GM12878 (cell line): ENCODE results near the gene RPLP1. TPM values are rescaled to one million over a fixed set of nuclear protein-coding genes. Genes with fewer than 3 reads are reported as not detected.

Source experiments
- ATAC-seq: fragments of 200-7000 bp; cut with Tn5 transposase; 3 replicates; pipeline ENCODE4 v1.9.1; 2020; ENCODE audit warnings: mild to moderate bottlenecking, moderate library complexity
- BruUV-seq: library from RNA; stranded (reverse); fragments of 400-500 nt; replicated peaks from 2 replicates; lab custom pipeline; 2021; lab: Mats Ljungman, UMichigan
- CTCF ChIA-PET: fragments of 300-600 bp; sonication (Branson Sonifier 250); formaldehyde crosslinking; extraction: SDS; loops from one replicate; lab custom pipeline; 2021; ENCODE audit warnings: inconsistent platforms; lab: Yijun Ruan, JAX
- POLR2A ChIA-PET: fragments of 350-600 bp; formaldehyde crosslinking; extraction: SDS; loops from one replicate; lab custom pipeline; 2021; ENCODE audit warnings: inconsistent platforms; lab: Charles Lee
- RAD21 ChIA-PET: fragments of 300-600 bp; sonication (Branson Sonifier 250); formaldehyde crosslinking; loops from one replicate; lab custom pipeline; 2023; ENCODE audit warnings: antibody characterized with exemption; ENCODE audit not compliant: unreplicated experiment; lab: Charles Lee
- SMC1A ChIA-PET: fragments of 300-600 bp; sonication (Branson Sonifier 250); formaldehyde crosslinking; loops from one replicate; lab custom pipeline; 2023; ENCODE audit not compliant: unreplicated experiment, uncharacterized antibody; lab: Charles Lee
- DNase-seq: peaks from one replicate; pipeline ENCODE4 v3.0.0-alpha.2; 2011; ENCODE audit warnings: low read depth, low spot score
- FAIRE-seq: peaks from 3 replicates; lab custom pipeline; 2011; peaks lifted over from hg19 to GRCh38; lab: Jason Lieb, UNC
- H2AFZ ChIP-seq: 2 replicates; pipeline ENCODE4 v1.6.0; 2011; ENCODE audit warnings: low read depth, low read length, control low read depth; ENCODE audit not compliant: control insufficient read depth
- H3K27ac ChIP-seq: 2 replicates; pipeline ENCODE4 v1.5.1; 2011; ENCODE audit warnings: control low read depth; ENCODE audit not compliant: control insufficient read depth, insufficient read depth
- H3K27me3 ChIP-seq, 2 experiments: replicated peaks in 1 of 2; 2 replicates each; pipeline versions ENCODE4 v1.6.0 to v1.6.1; 2011; ENCODE audit warnings: low read length in 1 of 2; ENCODE audit not compliant: control insufficient read depth in 2 of 2, insufficient read depth in 2 of 2
- H3K36me3 ChIP-seq, 2 experiments: 2 replicates each; pipeline ENCODE4 v1.5.1; 2011; ENCODE audit warnings: low read length in 1 of 2; ENCODE audit not compliant: control insufficient read depth in 2 of 2, insufficient read depth in 2 of 2
- H3K4me1 ChIP-seq: 2 replicates; pipeline ENCODE4 v1.6.1; 2011; ENCODE audit warnings: mild to moderate bottlenecking, low read length, moderate library complexity, mixed read lengths; ENCODE audit not compliant: control insufficient read depth, insufficient read depth
- H3K4me2 ChIP-seq: 2 replicates; pipeline ENCODE4 v1.6.0; 2011; ENCODE audit warnings: control low read depth; ENCODE audit not compliant: control insufficient read depth, insufficient read depth
- H3K4me3 ChIP-seq: fragments of 200-600 bp; sonication (generic); 2 replicates; pipeline ENCODE4 v1.5.1; 2016
- H3K79me2 ChIP-seq: 2 replicates; pipeline ENCODE4 v1.6.0; 2011; ENCODE audit warnings: low read length; ENCODE audit not compliant: control insufficient read depth, insufficient read depth
- H3K9ac ChIP-seq: 2 replicates; pipeline ENCODE4 v1.8.0; 2011; ENCODE audit warnings: low read length, control low read depth, mixed read lengths; ENCODE audit not compliant: control insufficient read depth, insufficient read depth
- H3K9me3 ChIP-seq: replicated peaks from 3 replicates; pipeline ENCODE4 v1.5.1; 2011; ENCODE audit warnings: mild to moderate bottlenecking, low read length; ENCODE audit not compliant: control insufficient read depth, insufficient read depth
- H4K20me1 ChIP-seq: 2 replicates; pipeline ENCODE4 v1.6.0; 2011; ENCODE audit not compliant: control insufficient read depth, insufficient read depth
- BCL11A ChIP-seq: IDR thresholded peaks from 2 replicates; pipeline ENCODE4 v1.6.1; 2011; ENCODE audit warnings: low read depth, low read length
- CHD1 ChIP-seq: IDR thresholded peaks from 2 replicates; pipeline ENCODE4 v1.6.1; 2012; ENCODE audit warnings: low read depth, low read length, improper control_type of control experiment
- CREM ChIP-seq: IDR thresholded peaks from 2 replicates; pipeline ENCODE4 v1.6.1; 2014; ENCODE audit warnings: antibody characterized with exemption, low read depth
- FOXK2 ChIP-seq: fragments of 450-650 bp; IDR thresholded peaks from 2 replicates; pipeline ENCODE4 v1.6.1; 2017; ENCODE audit warnings: mild to moderate bottlenecking, moderate library complexity
- MXI1 ChIP-seq: fragments of 150-350 bp; IDR thresholded peaks from 2 replicates; pipeline ENCODE4 v1.6.1; 2011; ENCODE audit warnings: low read depth, mild to moderate bottlenecking, inconsistent platforms, low read length, improper control_type of control experiment
- MYC ChIP-seq: IDR thresholded peaks from 2 replicates; pipeline ENCODE4 v1.6.1; 2011; ENCODE audit warnings: mild to moderate bottlenecking, low read length, moderate library complexity, inconsistent platforms; ENCODE audit not compliant: insufficient read depth, insufficient replicate concordance, insufficient read length, severe bottlenecking
- NFYB ChIP-seq: IDR thresholded peaks from 2 replicates; pipeline ENCODE4 v1.6.1; 2011; ENCODE audit warnings: low read depth, mild to moderate bottlenecking, low read length, improper control_type of control experiment, moderate library complexity; ENCODE audit not compliant: insufficient read depth
- PML ChIP-seq: IDR thresholded peaks from 2 replicates; pipeline ENCODE4 v1.6.1; 2012; ENCODE audit warnings: low read length, inconsistent platforms
- POLR2AphosphoS2 ChIP-seq: IDR thresholded peaks from 2 replicates; pipeline ENCODE4 v1.6.1; 2011; ENCODE audit warnings: low read depth, mild to moderate bottlenecking, low read length, improper control_type of control experiment, moderate library complexity
- RAD51 ChIP-seq: fragments of 450-650 bp; IDR thresholded peaks from 2 replicates; pipeline ENCODE4 v1.6.1; 2016; ENCODE audit warnings: moderate library complexity, mild to moderate bottlenecking, inconsistent platforms
- RCOR1 ChIP-seq: conservative IDR thresholded peaks from 2 replicates; pipeline ENCODE4 v1.6.1; 2012; ENCODE audit warnings: low read depth, low read length, improper control_type of control experiment
- TCF7 ChIP-seq: IDR thresholded peaks from 2 replicates; pipeline ENCODE4 v1.6.1; 2014; ENCODE audit warnings: antibody characterized with exemption, borderline replicate concordance
- USF1 ChIP-seq: IDR thresholded peaks from 2 replicates; pipeline ENCODE4 v1.6.1; 2011; ENCODE audit warnings: borderline replicate concordance, low read depth, mild to moderate bottlenecking, moderate library complexity, mixed read lengths, low read length; ENCODE audit not compliant: insufficient read depth; ENCODE audit errors: extremely low read length
- WGBS: methylation state at CpG from one replicate; pipeline ENCODE4 v1.1.6; 2016; ENCODE audit warnings: low lambda C conversion rate; ENCODE audit not compliant: insufficient replicate concordance, insufficient coverage; ENCODE audit errors: missing lambda C conversion rate; 5-methylcytosine and 5-hydroxymethylcytosine counted together
- in situ Hi-C: fragments of 300-500 bp; cut with MboI; formaldehyde crosslinking; loops from 9 replicates; pipeline ENCODE4 v1.14.3; 2018; ENCODE audit warnings: mixed read lengths
- intact Hi-C: fragments of 100-400 bp; cut with micrococcal nuclease; formaldehyde crosslinking; loops from one replicate; pipeline ENCODE4 v1.14.2; 2022; ENCODE audit not compliant: unreplicated experiment
- polyA plus RNA-seq, 11 experiments: library from polyadenylated mRNA; depleted of rRNA in 4 of 11; unstranded in 6 of 11; stranded (reverse) in 5 of 11; fragments of >200 nt; fragmentation: Nextera tagmentation in 4 of 11; fragmentation: Illumina TruSeq in 1 of 11; extraction: Ambion mirVana in 4 of 11; extraction: Trizol in 1 of 11; gene quantifications; 1 replicate in 1 of 11; 2 replicates in 10 of 11; pipeline versions ENCODE4 v1.2.1 to v1.2.3, GENCODE V29; 2011 to 2016; ENCODE audit warnings: inconsistent platforms in 2 of 11, missing spikeins in 2 of 11, low read depth in 1 of 11
- total RNA-seq, 4 experiments: library from RNA; depleted of rRNA in 3 of 4; stranded (reverse); fragments of >200 nt in 3 of 4; fragmentation: Illumina TruSeq in 1 of 4; extraction: Trizol in 1 of 4; gene quantifications; 2 replicates each; pipeline versions ENCODE4 v1.2.1 to v1.2.3, GENCODE V29; 2013 to 2021

RPLP1 gene
- total and polyA plus RNA-seq, 10 of the 15 experiments (the other 5 are each of a cell fraction or from before 2014, with no cell fraction given) = 217 to 3,098 (median 1,664) TPM

GRCh38 chr15:69489073-69489571 is 36.5 kb downstream of the RPLP1 start:
- ChIA-PET POLR2A (no interaction called here), SMC1A (no interaction called here), RAD21 (no interaction called here), CTCF (interaction anchor here (1.0 kb wide), 1 partner anchor 11 kb away, joined by 3 read pairs; no protein-coding TSS in a partner anchor)
- H3K36me3 ChIP-seq = no peaks in the 10 kb centered on the region
- WGBS = 23% methylated on average over 3 of the region's 3 CpGs
- H3K27me3 ChIP-seq = peaks cover 0 to 2% of the 10 kb centered on the region in 2 experiments; a peak in 2 of 4 replicates
- in situ Hi-C loops (no loop called here), intact Hi-C loops (no loop called here)
- no peak overlapping the region for H3K4me3 ChIP-seq
- no peak for DNase-seq
- H3K9ac ChIP-seq = no peak overlapping the region
- no peaks in the 10 kb centered on the region for H3K79me2 ChIP-seq
- no peak overlapping the region for H3K4me2 ChIP-seq
- ATAC-seq = no peak
- no peak for FAIRE-seq
- H3K9me3 ChIP-seq = no peaks in the 10 kb centered on the region; the same call in 2 of the 3 replicates
- no peak for TF ChIP-seq CHD1
- TF ChIP-seq USF1 = no peak
- TF ChIP-seq CREM = no peak
- no peak for TF ChIP-seq RCOR1
- TF ChIP-seq POLR2AphosphoS2 = no peak
- TF ChIP-seq TCF7 = no peak
- TF ChIP-seq BCL11A = no peak
- TF ChIP-seq MYC = no peak
- no peak for TF ChIP-seq MXI1
- no peak for TF ChIP-seq NFYB
- TF ChIP-seq FOXK2 = no peak
- TF ChIP-seq PML = no peak
- TF ChIP-seq RAD51 = no peak
- no TSS peak for BruUV-seq
- H2AFZ ChIP-seq = no peak overlapping the region
- H4K20me1 ChIP-seq = no peaks in the 10 kb centered on the region
- no peak overlapping the region for H3K27ac ChIP-seq
- H3K4me1 ChIP-seq = no peaks in the 10 kb centered on the region
